IPS-18c (cell line): ENCODE measurements around the gene PPARG.

ENCODE experiments used
- H3K4me3 ChIP-seq: 2 replicates; pipeline ENCODE4 v1.7.0; 2013; ENCODE audit warnings: low read depth, mild to moderate bottlenecking, low read length, moderate library complexity; ENCODE audit not compliant: insufficient read depth
- H3K9me3 ChIP-seq: one replicate; pipeline ENCODE4 v1.6.1; 2013; ENCODE audit warnings: mild to moderate bottlenecking, low read length, moderate library complexity; ENCODE audit not compliant: control insufficient read depth, insufficient read depth

PPARG gene

DNA sequence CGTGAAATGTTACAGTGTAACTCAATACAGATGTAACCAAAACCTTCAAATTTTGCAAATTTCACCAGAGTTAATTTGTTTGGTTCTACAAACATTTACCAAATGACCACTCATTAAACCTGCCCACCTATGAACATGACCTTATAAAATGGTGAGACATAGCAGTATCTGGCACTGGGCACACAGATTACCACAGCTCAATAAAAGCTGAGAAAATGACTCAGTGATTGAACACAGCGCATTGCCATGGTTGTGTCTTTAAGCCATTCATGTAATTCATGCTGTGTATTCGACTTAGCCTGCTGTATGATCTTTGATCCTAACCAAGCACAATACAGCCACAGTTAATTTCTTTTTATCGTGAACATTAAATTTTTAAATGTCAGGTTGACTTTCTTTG lies 11.3 kb downstream of the PPARG start:
- H3K4me3 ChIP-seq = no peak overlapping the region
- no peaks in the 10 kb centered on the region for H3K9me3 ChIP-seq

DNA sequence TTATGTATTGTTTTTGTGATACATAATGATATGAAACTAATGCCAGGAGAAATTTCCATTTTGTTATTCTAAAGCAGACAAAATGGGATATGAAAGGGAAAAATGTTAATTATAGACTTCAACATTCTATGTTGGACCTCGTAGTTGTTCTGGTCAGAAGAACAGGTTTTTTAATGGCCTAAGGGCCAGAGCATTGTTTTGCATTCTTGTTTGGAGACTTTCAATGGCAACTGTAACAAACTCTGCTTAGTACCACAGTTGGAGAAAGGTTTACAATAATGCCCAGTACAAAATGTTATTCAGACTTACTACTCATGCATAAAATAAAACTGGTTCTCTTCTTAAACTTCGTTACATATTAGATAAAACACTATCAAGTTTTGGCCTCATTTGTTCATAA lies 12.2 kb downstream of the PPARG start:
- Histone ChIP-seq H3K9me3 (no peaks in the 10 kb centered on the region), H3K4me3 (no peak overlapping the region)

- H3K4me3 ChIP-seq = no peak overlapping the region
- H3K9me3 ChIP-seq = no peaks in the 10 kb centered on the region
Observed at GRCh38 chr3:12301513-12301912, 12.6 kb downstream of the PPARG start.

DNA sequence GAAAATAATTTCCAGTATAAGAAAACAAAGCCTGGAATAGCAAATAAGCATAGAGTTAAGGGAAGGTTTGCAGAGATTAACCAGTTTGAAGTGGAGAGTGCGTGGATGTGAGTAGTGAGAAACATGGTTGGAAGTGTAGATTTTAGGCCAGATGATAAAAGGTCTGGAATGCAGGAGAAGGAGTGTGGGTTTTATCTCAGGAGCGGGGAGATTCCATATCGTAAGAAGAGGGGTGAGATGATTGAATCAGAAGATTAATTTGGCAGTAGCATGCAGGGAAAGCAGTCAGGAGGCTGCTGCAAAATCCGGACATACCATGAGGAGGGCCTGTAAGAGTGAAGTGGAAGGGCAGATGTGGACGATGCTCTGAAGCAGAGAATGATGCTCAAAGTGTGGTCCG lies 13.7 kb downstream of the PPARG start:
- no peak overlapping the region for H3K4me3 ChIP-seq
- no peaks in the 10 kb centered on the region for H3K9me3 ChIP-seq

DNA sequence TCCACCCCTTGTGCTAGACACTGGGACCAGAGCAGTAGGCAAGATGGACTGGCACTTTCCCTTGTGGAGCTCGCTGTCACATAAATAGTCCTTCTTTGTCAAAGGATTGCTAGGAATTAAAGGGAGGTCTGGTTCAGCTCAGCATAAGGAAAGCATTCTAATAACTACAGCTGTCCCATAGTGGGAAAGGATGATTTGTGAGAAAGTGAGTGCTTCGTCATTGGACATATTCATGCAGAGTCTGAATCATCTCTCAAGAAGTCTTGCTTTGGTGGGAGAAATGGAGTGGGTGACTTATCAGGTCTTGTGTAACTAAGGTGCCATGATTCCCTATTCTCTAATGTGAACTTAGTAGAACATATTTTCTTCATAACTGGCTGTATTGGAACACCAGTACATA lies 14.7 kb downstream of the PPARG start:
- no peaks in the 10 kb centered on the region for H3K9me3 ChIP-seq
- H3K4me3 ChIP-seq = no peak overlapping the region

GRCh38 chr3:12303993-12304392 lies 15.1 kb downstream of the PPARG start:
- no peaks in the 10 kb centered on the region for H3K9me3 ChIP-seq
- H3K4me3 ChIP-seq = no peak overlapping the region

GRCh38 chr3:12307136-12307535 lies 18.3 kb downstream of the PPARG start:
- Histone ChIP-seq H3K9me3 (no peaks in the 10 kb centered on the region), H3K4me3 (no peak overlapping the region)

DNA sequence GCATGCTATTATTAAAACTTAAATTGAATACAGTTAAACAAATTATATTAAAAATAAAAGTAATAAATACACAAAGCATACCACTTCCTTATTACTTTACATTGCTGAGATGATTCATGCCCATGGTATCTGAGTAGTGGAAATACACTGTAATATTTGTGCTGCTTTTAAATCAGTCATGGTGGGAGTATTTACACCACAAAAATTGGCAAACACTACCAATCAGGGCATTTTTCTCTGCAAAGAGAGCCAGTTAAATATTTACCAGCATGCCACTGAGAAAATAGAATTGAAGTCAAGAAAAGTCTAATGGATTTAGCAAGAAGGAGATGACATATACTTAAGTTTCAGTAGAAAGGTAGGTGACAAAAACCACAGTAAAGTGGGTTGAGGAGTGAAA lies 19.6 kb downstream of the PPARG start:
- no peak overlapping the region for H3K4me3 ChIP-seq
- no peaks in the 10 kb centered on the region for H3K9me3 ChIP-seq

- H3K9me3 ChIP-seq = no peaks in the 10 kb centered on the region
- no peak overlapping the region for H3K4me3 ChIP-seq
Observed at GRCh38 chr3:12309716-12310115, 20.8 kb downstream of the PPARG start.

DNA sequence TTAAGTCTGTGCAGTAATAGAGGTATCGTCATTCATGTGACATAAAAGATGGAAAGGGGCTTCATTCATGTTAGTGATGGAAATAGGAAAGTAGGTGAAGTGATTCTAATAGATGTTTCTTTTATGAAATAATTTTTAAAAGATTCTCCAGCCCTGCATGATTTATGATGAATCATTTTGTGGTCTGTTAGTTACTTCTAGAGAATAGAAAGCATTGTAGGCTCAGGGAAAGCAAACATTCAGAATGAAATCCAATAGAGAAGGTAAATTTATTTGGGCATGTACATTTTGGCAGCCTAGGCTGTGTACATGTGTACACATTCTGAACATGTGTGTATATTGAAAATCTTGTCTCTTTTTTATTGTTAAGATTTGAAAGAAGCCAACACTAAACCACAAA lies 23.1 kb downstream of the PPARG start:
- H3K9me3 ChIP-seq = no peaks in the 10 kb centered on the region
- no peak overlapping the region for H3K4me3 ChIP-seq

- Histone ChIP-seq H3K9me3 (no peaks in the 10 kb centered on the region), H3K4me3 (no peak overlapping the region)
Observed at GRCh38 chr3:12313519-12313918, 24.6 kb downstream of the PPARG start.

DNA sequence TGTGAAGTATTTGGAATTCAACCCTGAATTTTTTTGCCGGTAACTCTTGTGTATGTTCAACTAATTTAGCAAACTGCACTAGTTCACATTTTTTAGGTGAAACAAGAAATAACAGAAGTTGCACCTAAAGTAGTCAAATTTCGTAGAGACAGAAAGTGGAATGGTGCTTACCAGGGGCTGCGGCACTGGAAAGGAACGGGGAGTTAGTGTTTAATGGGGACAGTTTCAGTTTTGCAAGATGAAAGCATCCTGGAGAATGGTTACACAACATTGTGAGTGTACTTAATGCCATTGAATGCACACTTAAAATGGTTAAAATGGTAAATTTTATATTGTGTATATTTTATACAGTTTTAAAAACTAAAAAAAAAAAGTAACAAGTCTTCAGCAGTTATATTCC lies 27.4 kb downstream of the PPARG start:
- H3K9me3 ChIP-seq = no peaks in the 10 kb centered on the region
- no peak overlapping the region for H3K4me3 ChIP-seq

- H3K4me3 ChIP-seq = no peak overlapping the region
- no peaks in the 10 kb centered on the region for H3K9me3 ChIP-seq
Observed at GRCh38 chr3:12316729-12317351, 28.0 kb downstream of the PPARG start.

- Histone ChIP-seq H3K9me3 (no peaks in the 10 kb centered on the region), H3K4me3 (no peak overlapping the region)
Observed at GRCh38 chr3:12317914-12318313, 29.0 kb downstream of the PPARG start.

- Histone ChIP-seq H3K4me3 (no peak overlapping the region), H3K9me3 (no peaks in the 10 kb centered on the region)
Observed at GRCh38 chr3:12318758-12319621, 30.1 kb downstream of the PPARG start.

DNA sequence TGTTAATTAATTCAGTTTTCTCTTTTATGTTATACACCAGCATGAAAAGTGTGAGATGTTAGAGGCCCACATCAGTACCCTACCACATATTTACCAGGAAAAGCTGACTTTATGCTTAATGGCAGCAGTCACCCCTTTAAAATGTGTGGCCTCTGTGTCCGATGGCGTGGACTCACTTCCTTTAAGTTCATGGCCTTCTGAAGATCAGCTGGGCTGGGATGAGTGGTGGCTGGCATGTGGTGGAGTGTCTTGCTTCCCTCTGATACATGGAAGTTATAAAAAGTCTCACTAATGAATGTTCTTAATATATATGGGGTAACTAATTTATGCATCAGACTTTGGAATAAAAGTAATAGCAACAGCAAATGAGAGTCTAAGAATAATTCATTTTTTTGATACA lies 32.1 kb downstream of the PPARG start:
- Histone ChIP-seq H3K4me3 (no peak overlapping the region), H3K9me3 (no peaks in the 10 kb centered on the region)

GRCh38 chr3:12323237-12323636 lies 34.4 kb downstream of the PPARG start:
- Histone ChIP-seq H3K4me3 (no peak overlapping the region), H3K9me3 (no peaks in the 10 kb centered on the region)

DNA sequence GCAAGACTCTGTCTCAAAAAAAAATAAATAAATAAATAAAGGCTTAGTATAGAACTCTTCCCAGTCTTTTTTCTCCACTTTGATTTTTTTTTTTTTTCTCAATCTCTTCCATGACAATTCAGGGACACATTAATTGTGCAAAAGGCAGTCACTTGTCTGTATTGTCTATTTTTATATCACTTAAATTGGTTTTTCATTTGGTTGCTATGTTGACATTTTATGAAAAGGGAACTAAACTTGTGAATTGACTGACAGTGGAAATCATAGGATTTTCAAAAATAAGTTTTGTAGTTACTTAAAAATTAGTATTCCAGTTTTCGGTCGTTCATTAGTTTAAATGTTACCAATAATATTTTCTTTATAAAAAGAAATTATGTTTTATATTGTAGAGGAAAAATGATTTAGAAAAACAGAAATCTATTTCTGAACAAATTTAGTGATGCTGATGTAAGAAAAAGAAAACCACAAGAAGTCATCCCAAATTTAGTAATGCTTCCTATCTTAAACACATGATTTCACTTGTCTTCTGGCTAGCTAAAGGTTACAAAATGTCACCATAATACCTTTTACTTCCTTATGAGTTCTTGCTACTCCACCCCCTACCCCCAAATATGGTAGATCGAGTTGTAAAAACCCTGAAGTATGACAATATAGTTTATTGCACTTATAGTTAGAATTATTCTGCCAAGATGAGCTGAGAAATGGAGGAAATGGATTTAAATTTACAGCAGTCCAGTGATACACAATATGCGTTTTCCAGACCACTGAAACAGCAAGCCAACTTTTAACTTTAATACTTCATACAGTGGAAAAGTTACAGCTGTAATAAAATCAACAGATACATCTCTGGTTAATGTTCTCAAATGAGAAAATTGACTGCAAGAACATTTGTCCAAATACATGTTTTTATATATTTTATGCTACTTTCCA lies 37.0 kb downstream of the PPARG start:
- H3K4me3 ChIP-seq = no peak overlapping the region
- H3K9me3 ChIP-seq = no peaks in the 10 kb centered on the region
